ENCODE results near the gene PTH1R. TPM values are rescaled to one million over a fixed set of nuclear protein-coding genes. Genes with fewer than 3 reads are reported as not detected.

PTH1R gene
- total RNA-seq, 1 experiment from 2014 or later: 1.0 TPM

GRCh38 chr3:46935989-46936558, 58.6 kb downstream of the PTH1R start:
- H2BK5ac ChIP-seq (ENCODE audit: insufficient read length, low read length): no peak overlapping the region
- H3K18ac ChIP-seq (ENCODE audit: insufficient read length, low read depth, low read length): no peak overlapping the region
- no peak for TF ChIP-seq CTCF (conservative IDR thresholded peaks at IDR 0.05)
- peaks cover 36% of the 10 kb centered on the region in 2 experiments for H3K4me1 Mint-ChIP-seq
- peaks cover 20 to 41% (median 40%) of the 10 kb centered on the region in 3 experiments; a peak in 6 of 7 replicates for H3K36me3 Mint-ChIP-seq (ENCODE audit: insufficient read depth in 1 of 3, low read depth in 3 of 3)
- H3K27ac Mint-ChIP-seq: peak overlapping the region in 2 of 3 experiments; percentile 93 to 94; a peak in 4 of 7 replicates
- no peak overlapping the region for H2BK120ac ChIP-seq (ENCODE audit: low read depth, low read length, poor library complexity, severe bottlenecking)
- H4K5ac ChIP-seq (ENCODE audit: insufficient read length, low read depth, low read length): no peak overlapping the region
- H3K14ac ChIP-seq (ENCODE audit: insufficient read depth, low read length): no peak overlapping the region
- H3K4me2 ChIP-seq (ENCODE audit: insufficient read depth, insufficient read length, low read length): no peak overlapping the region
- no peak overlapping the region for H3K9ac ChIP-seq (ENCODE audit: extremely low read depth, insufficient read length, low read length)
- H3K4me1 ChIP-seq (ENCODE audit: insufficient read depth, low read length): peaks cover 8% of the 10 kb centered on the region; the same call in 1 of the 2 replicates
- no peaks in the 10 kb centered on the region for H4K20me1 ChIP-seq (ENCODE audit: control insufficient read depth, insufficient read depth, insufficient read length)
- no peaks in the 10 kb centered on the region for H3K27me3 ChIP-seq (ENCODE audit: insufficient read depth, low read length)
- no peak overlapping the region for H3K4ac ChIP-seq (ENCODE audit: low read depth, low read length)
- H2AFZ ChIP-seq (ENCODE audit: low read length): no peak overlapping the region
- H2BK12ac ChIP-seq (ENCODE audit: insufficient read length, low read depth, low read length): no peak overlapping the region
- no peaks in the 10 kb centered on the region for H3K23me2 ChIP-seq (ENCODE audit: insufficient read length, low read depth, low read length, poor library complexity, severe bottlenecking)
- no peak overlapping the region for H2BK20ac ChIP-seq (ENCODE audit: low read depth, low read length, poor library complexity, severe bottlenecking)
- no peak overlapping the region for H3T11ph ChIP-seq (ENCODE audit: low read length)
- no peak overlapping the region for H3K56ac ChIP-seq (ENCODE audit: insufficient read length, low read depth, low read length)
- peaks cover 4% of the 10 kb centered on the region for H3K79me1 ChIP-seq (ENCODE audit: insufficient read depth, low read depth, low read length, poor library complexity, severe bottlenecking)
- H3K23ac ChIP-seq (ENCODE audit: insufficient read length, low read depth, low read length): no peak overlapping the region
- WGBS (ENCODE audit: extremely low coverage, insufficient read length, low lambda C conversion rate): no CpG with 5 or more reads among the region's 7 CpGs
- H2BK15ac ChIP-seq (ENCODE audit: low read depth, low read length): no peak overlapping the region
- H3K79me2 ChIP-seq (ENCODE audit: insufficient read depth, low read length): peaks cover 6% of the 10 kb centered on the region; the same call in 1 of the 2 replicates
- H3K4me3 Mint-ChIP-seq: no peak overlapping the region
- H3K27me3 Mint-ChIP-seq (ENCODE audit: low read depth): no peaks in the 10 kb centered on the region
- no peaks in the 10 kb centered on the region for H3K9me3 ChIP-seq (ENCODE audit: control insufficient read depth, low read depth, low read length)
- H3K9me3 Mint-ChIP-seq: no peaks in the 10 kb centered on the region
- H4K91ac ChIP-seq (ENCODE audit: insufficient read length, low read depth, low read length): no peak overlapping the region
- DNase-seq: no peak
- no peak overlapping the region for H3K27ac ChIP-seq (ENCODE audit: insufficient read length, low read depth, low read length)
- no peak overlapping the region for H4K8ac ChIP-seq (replicated peaks; ENCODE audit: insufficient read length, low read depth, low read length)
- H2AK5ac ChIP-seq (ENCODE audit: insufficient read length, low read length): no peak overlapping the region

All from H9 (cell line).